ENCODE measurements around the gene PCBP1.
A peak's percentile ranks its signal among the peaks of the same experiment; 100 is the strongest.
"Not testable (repeated sequence)": the region's sequence is repeated elsewhere in the genome, so short reads cannot be mapped to it uniquely, and the experiment has no call there.

PCBP1 gene

DNA sequence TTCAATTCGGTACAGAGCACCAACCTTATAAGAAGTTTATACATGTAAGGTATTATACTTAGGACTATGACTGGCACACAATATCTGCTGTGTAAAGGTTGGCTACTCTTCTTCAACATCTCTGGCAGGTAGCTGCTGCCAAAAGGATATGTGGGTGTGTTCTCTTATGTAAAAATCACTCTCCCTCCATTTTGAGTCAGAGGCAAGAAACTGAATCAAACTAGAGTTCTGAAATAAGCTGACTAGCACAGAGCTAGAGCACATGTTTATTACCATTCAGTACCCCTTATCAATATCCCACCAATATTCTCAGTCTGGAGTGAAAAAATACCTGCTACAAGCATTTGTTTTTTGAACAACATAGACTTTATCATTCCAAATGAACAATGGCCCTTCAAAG, 38.0 kb upstream of the PCBP1 start:
- H3K36me3 ChIP-seq (ENCODE audit: control insufficient read depth, insufficient read depth, low read length): peaks cover 49% of the 10 kb centered on the region

GRCh38 chr2:70050631-70051425, 36.4 kb upstream of the PCBP1 start:
- Histone ChIP-seq H3K9me3 (ENCODE audit: control insufficient read depth, low read length) (no peaks in the 10 kb centered on the region), H3K36me3 (ENCODE audit: control insufficient read depth, insufficient read depth, low read length) (peaks cover 53% of the 10 kb centered on the region)

More for the DNA sequence above, 38.0 kb upstream of the PCBP1 start:
- no peaks in the 10 kb centered on the region for H3K9me3 ChIP-seq (ENCODE audit: control insufficient read depth, low read length)
- no peak overlapping the region for H3K4me3 ChIP-seq (ENCODE audit: extremely low read depth, insufficient read depth, low read length, poor library complexity, severe bottlenecking)
- H3K4me1 ChIP-seq (ENCODE audit: control insufficient read depth, insufficient read depth, low read length, poor library complexity, severe bottlenecking): peaks cover 5% of the 10 kb centered on the region
- H3K27ac ChIP-seq (ENCODE audit: low read depth, low read length, severe bottlenecking): no peak overlapping the region
- no CpG with 5 or more reads among the region's 1 CpG for WGBS, 2 experiments (ENCODE audit: insufficient coverage in 2 of 2)

DNA sequence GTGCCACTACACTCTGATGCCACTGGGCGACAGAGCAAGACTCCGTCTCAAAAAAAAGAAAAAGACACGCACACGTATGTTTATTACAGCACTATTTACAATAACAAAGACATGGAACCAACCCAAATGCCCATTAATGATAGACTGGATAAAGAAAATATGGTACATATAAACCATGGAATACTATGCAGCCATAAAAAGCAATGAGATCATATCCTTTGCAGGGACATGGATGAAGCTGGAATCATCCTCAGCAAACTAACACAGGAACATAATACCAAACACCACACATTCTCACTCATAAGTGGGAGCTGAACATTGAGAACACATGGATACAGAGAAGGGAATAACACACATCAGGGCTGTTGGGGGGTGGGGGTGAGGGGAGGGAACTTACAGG, 32.0 kb upstream of the PCBP1 start:
- peaks cover 64% of the 10 kb centered on the region for H3K36me3 ChIP-seq (ENCODE audit: control insufficient read depth, insufficient read depth, low read length)
- H3K4me1 ChIP-seq (ENCODE audit: control insufficient read depth, insufficient read depth, low read length, poor library complexity, severe bottlenecking); H3K27ac ChIP-seq (ENCODE audit: low read depth, low read length, severe bottlenecking); H3K4me3 ChIP-seq (ENCODE audit: extremely low read depth, insufficient read depth, low read length, poor library complexity, severe bottlenecking); H3K9me3 ChIP-seq (ENCODE audit: control insufficient read depth, low read length): not testable (repeated sequence)
- WGBS, 2 experiments (ENCODE audit: insufficient coverage in 2 of 2): no CpG with 5 or more reads among the region's 4 CpGs

More at GRCh38 chr2:70050631-70051425, 36.4 kb upstream of the PCBP1 start:
- no peak overlapping the region for H3K27ac ChIP-seq (ENCODE audit: low read depth, low read length, severe bottlenecking)
- 96% methylated on average over 3 of the region's 5 CpGs; no CpG with 5 or more reads in 1 of the 2 experiments for WGBS, 2 experiments (ENCODE audit: insufficient coverage in 2 of 2)
- peaks cover 5% of the 10 kb centered on the region for H3K4me1 ChIP-seq (ENCODE audit: control insufficient read depth, insufficient read depth, low read length, poor library complexity, severe bottlenecking)
- H3K4me3 ChIP-seq (ENCODE audit: extremely low read depth, insufficient read depth, low read length, poor library complexity, severe bottlenecking): no peak overlapping the region

GRCh38 chr2:70061317-70061716, 26.0 kb upstream of the PCBP1 start:
- Histone ChIP-seq H3K27ac (ENCODE audit: low read depth, low read length, severe bottlenecking) (no peak overlapping the region), H3K36me3 (ENCODE audit: control insufficient read depth, insufficient read depth, low read length) (peaks cover 84% of the 10 kb centered on the region), H3K4me3 (ENCODE audit: extremely low read depth, insufficient read depth, low read length, poor library complexity, severe bottlenecking) (no peak overlapping the region), H3K4me1 (ENCODE audit: control insufficient read depth, insufficient read depth, low read length, poor library complexity, severe bottlenecking) (no peaks in the 10 kb centered on the region), H3K9me3 (ENCODE audit: control insufficient read depth, low read length) (no peaks in the 10 kb centered on the region)
- 94 to 100% methylated on average over 2 of the region's 2 CpGs for WGBS, 2 experiments (ENCODE audit: insufficient coverage in 2 of 2)

- 100% methylated on average over 1 of the region's 2 CpGs; no CpG with 5 or more reads in 1 of the 2 experiments for WGBS, 2 experiments (ENCODE audit: insufficient coverage in 2 of 2)
- Histone ChIP-seq H3K36me3 (ENCODE audit: control insufficient read depth, insufficient read depth, low read length) (peaks cover 86% of the 10 kb centered on the region), H3K27ac (ENCODE audit: low read depth, low read length, severe bottlenecking) (no peak overlapping the region), H3K4me1 (ENCODE audit: control insufficient read depth, insufficient read depth, low read length, poor library complexity, severe bottlenecking) (no peaks in the 10 kb centered on the region), H3K9me3 (ENCODE audit: control insufficient read depth, low read length) (no peaks in the 10 kb centered on the region), H3K4me3 (ENCODE audit: extremely low read depth, insufficient read depth, low read length, poor library complexity, severe bottlenecking) (no peak overlapping the region)
Observed at GRCh38 chr2:70062270-70062669, 25.0 kb upstream of the PCBP1 start.

DNA sequence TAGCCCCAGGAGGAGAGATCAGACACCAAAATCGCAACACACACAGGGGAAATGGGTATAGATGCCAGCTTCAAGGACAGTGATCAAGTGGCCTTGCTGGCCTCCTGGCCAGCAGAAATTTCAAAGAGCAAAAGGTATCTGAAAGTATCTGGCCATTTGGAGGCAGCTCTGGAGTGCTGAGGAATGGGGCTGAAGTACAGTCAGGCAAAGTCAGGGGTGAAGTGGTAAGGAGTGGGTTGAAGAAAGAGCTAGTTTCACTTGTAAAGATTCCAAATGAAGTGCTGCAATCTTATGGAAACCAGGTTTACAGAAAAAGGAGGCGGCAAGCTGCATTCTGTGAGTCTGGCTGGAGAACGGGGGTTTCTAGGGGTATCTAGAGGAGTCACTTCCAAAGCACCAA, 19.2 kb upstream of the PCBP1 start:
- H3K4me1 ChIP-seq (ENCODE audit: control insufficient read depth, insufficient read depth, low read length, poor library complexity, severe bottlenecking): no peaks in the 10 kb centered on the region
- peaks cover 62% of the 10 kb centered on the region for H3K36me3 ChIP-seq (ENCODE audit: control insufficient read depth, insufficient read depth, low read length)
- no peaks in the 10 kb centered on the region for H3K9me3 ChIP-seq (ENCODE audit: control insufficient read depth, low read length)
- 100% methylated on average over 2 to 3 of the region's 3 CpGs for WGBS, 2 experiments (ENCODE audit: insufficient coverage in 2 of 2)
- no peak overlapping the region for H3K27ac ChIP-seq (ENCODE audit: low read depth, low read length, severe bottlenecking)
- no peak overlapping the region for H3K4me3 ChIP-seq (ENCODE audit: extremely low read depth, insufficient read depth, low read length, poor library complexity, severe bottlenecking)

GRCh38 chr2:70069049-70069448, 18.2 kb upstream of the PCBP1 start:
- Histone ChIP-seq H3K9me3 (ENCODE audit: control insufficient read depth, low read length) (no peaks in the 10 kb centered on the region), H3K4me3 (ENCODE audit: extremely low read depth, insufficient read depth, low read length, poor library complexity, severe bottlenecking) (no peak overlapping the region), H3K4me1 (ENCODE audit: control insufficient read depth, insufficient read depth, low read length, poor library complexity, severe bottlenecking) (no peaks in the 10 kb centered on the region), H3K36me3 (ENCODE audit: control insufficient read depth, insufficient read depth, low read length) (peaks cover 56% of the 10 kb centered on the region), H3K27ac (ENCODE audit: low read depth, low read length, severe bottlenecking) (no peak overlapping the region)
- WGBS, 2 experiments (ENCODE audit: insufficient coverage in 2 of 2): 100% methylated on average over 2 of the region's 3 CpGs

DNA sequence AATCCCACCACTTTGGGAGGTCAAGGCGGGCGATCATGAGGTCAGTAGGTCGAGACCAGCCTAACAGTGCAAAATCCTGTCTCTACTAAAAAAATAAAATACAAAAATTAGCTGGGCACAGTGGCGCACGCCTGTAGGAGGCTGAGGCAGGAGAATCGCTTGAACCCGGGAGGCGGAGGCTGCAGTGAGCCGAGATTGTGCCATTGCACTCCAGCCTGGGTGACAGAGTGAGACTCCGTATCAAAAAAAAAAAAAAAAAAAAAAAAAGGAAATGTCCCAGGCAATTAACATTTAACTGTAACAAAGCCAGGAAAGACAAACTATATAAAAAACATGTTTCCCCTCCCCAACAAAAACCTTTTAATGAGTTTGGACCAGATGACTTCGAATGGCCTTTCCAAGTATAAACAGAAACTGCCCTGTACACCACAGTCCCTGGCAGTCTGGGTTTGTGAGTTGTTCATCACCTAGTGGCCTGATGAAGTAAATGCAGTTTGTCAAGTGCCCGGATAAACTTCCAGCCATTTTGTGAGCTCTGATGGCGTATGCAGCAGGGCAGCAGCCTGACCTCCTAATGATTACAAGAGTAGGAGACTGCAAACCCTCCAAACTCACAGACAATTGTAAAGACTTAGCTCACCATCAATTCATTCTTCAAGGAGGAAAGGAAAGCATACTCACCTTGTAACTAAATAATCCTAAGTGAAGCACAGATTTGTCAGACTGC, 16.6 kb upstream of the PCBP1 start:
- 80% methylated on average over 8 to 10 of the region's 13 CpGs for WGBS, 2 experiments (ENCODE audit: insufficient coverage in 2 of 2)
- peak overlapping the region; percentile 66 for H3K27ac ChIP-seq (ENCODE audit: low read depth, low read length, severe bottlenecking)
- no peaks in the 10 kb centered on the region for H3K4me1 ChIP-seq (ENCODE audit: control insufficient read depth, insufficient read depth, low read length, poor library complexity, severe bottlenecking)
- H3K9me3 ChIP-seq (ENCODE audit: control insufficient read depth, low read length): no peaks in the 10 kb centered on the region
- H3K4me3 ChIP-seq (ENCODE audit: extremely low read depth, insufficient read depth, low read length, poor library complexity, severe bottlenecking): no peak overlapping the region
- H3K36me3 ChIP-seq (ENCODE audit: control insufficient read depth, insufficient read depth, low read length): peaks cover 50% of the 10 kb centered on the region

GRCh38 chr2:70073493-70073892, 13.8 kb upstream of the PCBP1 start:
- Histone ChIP-seq H3K9me3 (ENCODE audit: control insufficient read depth, low read length) (no peaks in the 10 kb centered on the region), H3K4me1 (ENCODE audit: control insufficient read depth, insufficient read depth, low read length, poor library complexity, severe bottlenecking) (no peaks in the 10 kb centered on the region), H3K36me3 (ENCODE audit: control insufficient read depth, insufficient read depth, low read length) (peaks cover 57% of the 10 kb centered on the region), H3K27ac (ENCODE audit: low read depth, low read length, severe bottlenecking) (no peak overlapping the region), H3K4me3 (ENCODE audit: extremely low read depth, insufficient read depth, low read length, poor library complexity, severe bottlenecking) (no peak overlapping the region)
- 86 to 92% methylated on average over 3 of the region's 5 CpGs for WGBS, 2 experiments (ENCODE audit: insufficient coverage in 2 of 2)

GRCh38 chr2:70078384-70078783, 8.9 kb upstream of the PCBP1 start:
- peaks cover 75% of the 10 kb centered on the region for H3K36me3 ChIP-seq (ENCODE audit: control insufficient read depth, insufficient read depth, low read length)
- H3K9me3 ChIP-seq (ENCODE audit: control insufficient read depth, low read length): no peaks in the 10 kb centered on the region
- no peaks in the 10 kb centered on the region for H3K4me1 ChIP-seq (ENCODE audit: control insufficient read depth, insufficient read depth, low read length, poor library complexity, severe bottlenecking)
- no peak overlapping the region for H3K27ac ChIP-seq (ENCODE audit: low read depth, low read length, severe bottlenecking)
- no peak overlapping the region for H3K4me3 ChIP-seq (ENCODE audit: extremely low read depth, insufficient read depth, low read length, poor library complexity, severe bottlenecking)

Measured in mesodermal cell (in vitro differentiated cells).